K562 (cell line): ENCODE data around the gene LUC7L. TPM values are rescaled to one million over a fixed set of nuclear protein-coding genes. Genes with fewer than 3 reads are reported as not detected.

Experiments
- ATAC-seq: fragments of 200-7000 bp; cut with Tn5 transposase; 3 replicates; pipeline ENCODE4 v1.9.1; 2020; ENCODE audit warnings: moderate library complexity
- BruUV-seq: library from RNA; stranded (reverse); fragments of 400-500 nt; replicated peaks from 2 replicates; lab custom pipeline; 2021; lab: Mats Ljungman, UMichigan
- CTCF ChIA-PET: fragments of 300-600 bp; formaldehyde crosslinking; extraction: SDS; loops from one replicate; lab custom pipeline; 2021; ENCODE audit warnings: low intra/inter-chr PET ratio; lab: Yijun Ruan, JAX
- POLR2A ChIA-PET: fragments of 300-600, 350-650 bp; sonication (Branson Sonifier 250); formaldehyde crosslinking; extraction: SDS; loops from one replicate; lab custom pipeline; 2021; ENCODE audit warnings: antibody characterized with exemption, inconsistent platforms; lab: Yijun Ruan, JAX
- DNase-seq, 4 experiments: peaks; one replicate each; pipeline versions ENCODE4 v3.0.0 to v3.0.0-alpha.2; 2011 to 2018; ENCODE audit warnings: low spot score in 3 of 4, mixed read lengths in 3 of 4; ENCODE audit errors: extremely low read depth in 1 of 4
- FAIRE-seq: peaks from 2 replicates; lab custom pipeline; 2011; peaks lifted over from hg19 to GRCh38; lab: Jason Lieb, UNC
- H2AFZ ChIP-seq: 2 replicates; pipeline ENCODE4 v1.6.0; 2011; ENCODE audit warnings: low read depth, low read length, control low read depth, inconsistent platforms
- H3K27ac ChIP-seq: fragments of 200-600 bp; 3 replicates; pipeline ENCODE4 v1.8.0; 2011; ENCODE audit warnings: low read depth, mild to moderate bottlenecking, control low read depth, inconsistent platforms, low read length, moderate library complexity, mixed read lengths; ENCODE audit errors: extremely low read depth
- H3K27me3 ChIP-seq, 2 experiments: fragments of 300-600 bp in 1 of 2; 2 replicates in 1 of 2; 3 replicates in 1 of 2; pipeline versions ENCODE4 v1.6.0 to v1.8.0; 2011; ENCODE audit warnings: inconsistent platforms in 2 of 2, low read length in 2 of 2, mild to moderate bottlenecking in 1 of 2, mixed read lengths in 1 of 2, moderate library complexity in 1 of 2; ENCODE audit not compliant: control insufficient read depth in 2 of 2, insufficient read depth in 2 of 2
- H3K36me3 ChIP-seq: fragments of 300-600 bp; 3 replicates; pipeline ENCODE4 v1.8.0; 2011; ENCODE audit warnings: mild to moderate bottlenecking, low read length, inconsistent platforms; ENCODE audit not compliant: control insufficient read depth, insufficient read depth
- H3K4me1 ChIP-seq, 2 experiments: fragments of 200-600 bp in 1 of 2; replicated peaks in 1 of 2; 2 replicates in 1 of 2; 3 replicates in 1 of 2; pipeline versions ENCODE4 v1.5.1 to v1.8.0; 2011; ENCODE audit warnings: inconsistent platforms in 2 of 2, low read length in 2 of 2, mild to moderate bottlenecking in 1 of 2, mixed read lengths in 1 of 2, moderate library complexity in 1 of 2; ENCODE audit not compliant: control insufficient read depth in 2 of 2, insufficient read depth in 2 of 2
- H3K4me2 ChIP-seq: 2 replicates; pipeline ENCODE4 v1.6.1; 2011; ENCODE audit warnings: low read length, control low read depth, inconsistent platforms, mixed read lengths; ENCODE audit not compliant: insufficient read depth
- H3K4me3 ChIP-seq: fragments of 200-600 bp; sonication (generic), shearing (Covaris generic); 2 replicates; pipeline ENCODE4 v1.5.1; 2016; ENCODE audit warnings: control low read depth, inconsistent platforms
- H3K79me2 ChIP-seq: fragments of 200-600 bp; 3 replicates; pipeline ENCODE4 v1.8.0; 2011; ENCODE audit warnings: low read length, inconsistent platforms; ENCODE audit not compliant: control insufficient read depth, insufficient read depth
- H3K9ac ChIP-seq, 2 experiments: 2 replicates each; pipeline versions ENCODE4 v1.6.0 to v1.6.1; 2011; ENCODE audit warnings: low read depth in 2 of 2, low read length in 2 of 2, control low read depth in 1 of 2, inconsistent platforms in 1 of 2, mild to moderate bottlenecking in 1 of 2, mixed read lengths in 1 of 2; ENCODE audit not compliant: insufficient read depth in 1 of 2
- H3K9me1 ChIP-seq: one replicate; pipeline ENCODE4 v1.6.0; 2011; ENCODE audit warnings: inconsistent platforms, mild to moderate bottlenecking, low read length, moderate library complexity; ENCODE audit not compliant: control insufficient read depth, insufficient read depth
- H3K9me3 ChIP-seq: replicated peaks from 2 replicates; pipeline ENCODE4 v1.5.1; 2011; ENCODE audit warnings: low read depth, low read length, inconsistent platforms; ENCODE audit not compliant: control insufficient read depth, insufficient read depth
- H4K20me1 ChIP-seq: replicated peaks from 2 replicates; pipeline ENCODE4 v1.6.1; 2011; ENCODE audit warnings: low read length, inconsistent platforms, mixed read lengths; ENCODE audit not compliant: control insufficient read depth, insufficient read depth
- FOXJ3 ChIP-seq: sonication (generic); formaldehyde crosslinking; IDR thresholded peaks from 2 replicates; pipeline ENCODE4 v1.4.0; 2020; ENCODE audit warnings: mild to moderate bottlenecking, missing genetic modification reagents
- KLF1 ChIP-seq: fragments of 450-650 bp; IDR thresholded peaks from 2 replicates; pipeline ENCODE4 v1.6.1; 2016; ENCODE audit warnings: missing genetic modification characterization, missing compliant biosample characterization
- MAZ ChIP-seq, 2 experiments: fragments of 450-650 bp in 1 of 2; sonication (generic) in 1 of 2; formaldehyde crosslinking; IDR thresholded peaks in 1 of 2; conservative IDR thresholded peaks in 1 of 2; 2 replicates each; pipeline versions ENCODE4 v1.4.0 to v1.5.0; 2020; ENCODE audit warnings: mild to moderate bottlenecking in 1 of 2, missing genetic modification reagents in 1 of 2
- NFXL1 ChIP-seq: fragments of 450-650 bp; formaldehyde crosslinking; IDR thresholded peaks from 2 replicates; pipeline ENCODE4 v1.4.0; 2021; ENCODE audit warnings: mild to moderate bottlenecking
- NFYB ChIP-seq: IDR thresholded peaks from 2 replicates; pipeline ENCODE4 v1.6.1; 2011; ENCODE audit warnings: mild to moderate bottlenecking, moderate library complexity; ENCODE audit not compliant: insufficient read length; ENCODE audit errors: extremely low read depth
- NR0B1 ChIP-seq: fragments of 450-650 bp; IDR thresholded peaks from one replicate; pipeline ENCODE4 v1.6.1; 2018; ENCODE audit warnings: mild to moderate bottlenecking, moderate library complexity; ENCODE audit not compliant: partially characterized antibody
- NUFIP1 ChIP-seq: fragments of 450-650 bp; IDR thresholded peaks from 2 replicates; pipeline ENCODE4 v1.6.1; 2018; ENCODE audit not compliant: partially characterized antibody
- PHF20 ChIP-seq: fragments of 450-650 bp; IDR thresholded peaks from 2 replicates; pipeline ENCODE4 v1.6.1; 2018; ENCODE audit not compliant: partially characterized antibody
- TFE3 ChIP-seq: fragments of 450-650 bp; formaldehyde crosslinking; IDR thresholded peaks from 2 replicates; pipeline ENCODE4 v1.4.0; 2020; ENCODE audit warnings: mild to moderate bottlenecking, mixed read lengths
- TSC22D4 ChIP-seq: fragments of 450-650 bp; IDR thresholded peaks from 2 replicates; pipeline ENCODE4 v1.6.1; 2016; ENCODE audit warnings: missing genetic modification characterization, missing biosample characterization, control low read depth
- U2AF2 ChIP-seq: fragments of 200-400 bp; formaldehyde crosslinking; optimal IDR thresholded peaks from 2 replicates; pipeline ENCODE3; 2017; ENCODE audit warnings: low read depth, mild to moderate bottlenecking, low read length
- YY1 ChIP-seq, 3 experiments: IDR thresholded peaks; 2 replicates each; pipeline ENCODE4 v1.6.1; 2011; ENCODE audit warnings: low read length in 2 of 3, mild to moderate bottlenecking in 2 of 3, moderate library complexity in 2 of 3, borderline replicate concordance in 1 of 3, control low read depth in 1 of 3, low read depth in 1 of 3; ENCODE audit not compliant: insufficient read depth in 3 of 3, insufficient replicate concordance in 2 of 3, control insufficient read depth in 1 of 3, insufficient read length in 1 of 3; ENCODE audit errors: extremely low read depth in 1 of 3
- ZFP1 ChIP-seq: fragments of 450-650 bp; formaldehyde crosslinking; IDR thresholded peaks from 2 replicates; pipeline ENCODE4 v1.4.0; 2020; ENCODE audit warnings: mild to moderate bottlenecking, mixed read lengths
- ZFX ChIP-seq: sonication (generic); formaldehyde crosslinking; IDR thresholded peaks from 2 replicates; pipeline ENCODE4 v1.8.0; 2022; ENCODE audit warnings: mild to moderate bottlenecking, missing genetic modification reagents, moderate library complexity
- ZNF174 ChIP-seq: fragments of 250-450 bp; sonication (Bioruptor Pico); IDR thresholded peaks from 2 replicates; pipeline ENCODE4 v1.4.0; 2020; ENCODE audit warnings: mild to moderate bottlenecking
- ZNF197 ChIP-seq: fragments of 200-800 bp; sonication (Bioruptor generic); IDR thresholded peaks from 2 replicates; pipeline ENCODE4 v1.6.1; 2016; ENCODE audit warnings: low read depth, missing genetic modification characterization, missing compliant biosample characterization
- ZNF561 ChIP-seq: fragments of 450-650 bp; formaldehyde crosslinking; conservative IDR thresholded peaks from 2 replicates; pipeline ENCODE4 v1.4.0; 2020; ENCODE audit warnings: mild to moderate bottlenecking, moderate library complexity
- WGBS: fragments of 100-300 bp; shearing (Covaris generic); methylation state at CpG from one replicate; pipeline ENCODE4 v1.1.6; 2016; ENCODE audit warnings: low coverage, mixed read lengths; ENCODE audit not compliant: insufficient coverage; ENCODE audit errors: missing lambda C conversion rate; 5-methylcytosine and 5-hydroxymethylcytosine counted together
- in situ Hi-C: fragments of 300-500 bp; cut with MboI; formaldehyde crosslinking; loops from 4 replicates; pipeline ENCODE4 v1.15.0; 2018; ENCODE audit warnings: inconsistent platforms, mixed read lengths
- intact Hi-C: fragments of 100-400 bp; cut with micrococcal nuclease; formaldehyde crosslinking; loops from 2 replicates; pipeline ENCODE4 v1.14.2; 2022
- polyA plus RNA-seq, 8 experiments: library from polyadenylated mRNA; depleted of rRNA in 4 of 8; stranded (reverse) in 5 of 8; unstranded in 3 of 8; fragments of >200 nt; fragmentation: Nextera tagmentation in 2 of 8; fragmentation: Illumina TruSeq in 1 of 8; extraction: Ambion mirVana in 2 of 8; extraction: Trizol in 1 of 8; gene quantifications; 2 replicates each; pipeline versions ENCODE4 v1.2.1 to v1.2.3, GENCODE V29; 2011 to 2014; ENCODE audit warnings: inconsistent platforms in 1 of 8, missing spikeins in 1 of 8
- total RNA-seq, 7 experiments: library from RNA; depleted of rRNA in 6 of 7; stranded (reverse); fragments of >200 nt in 6 of 7; fragmentation: Illumina TruSeq in 2 of 7; extraction: Trizol in 2 of 7; gene quantifications; 2 replicates each; pipeline versions ENCODE4 v1.2.1 to v1.2.3, GENCODE V29; 2011 to 2021; ENCODE audit warnings: low replicate concordance in 1 of 7

Gene LUC7L
- total and polyA plus RNA-seq, 9 of the 15 experiments (the other 6 are each of a cell fraction or from before 2014, with no cell fraction given): 1.7 to 93.3 (median 59.5) TPM

GRCh38 chr16:252366-253337 is 23.4 kb upstream of the LUC7L start:
- peak overlapping the region; percentile 58 to 80 for H3K9ac ChIP-seq
- no TSS peak for BruUV-seq
- TF ChIP-seq NFYB: no peak
- peak; percentile 54; the same call in 1 of the 2 replicates for TF ChIP-seq ZNF197 (CRISPR knock-in tag)
- 0 out of 2 replicates have a peak, but pooled peaks have one; percentile 13 for TF ChIP-seq ZFX (CRISPR knock-in tag)
- TF ChIP-seq TSC22D4 (tag): no peak
- TF ChIP-seq ZNF561 (CRISPR knock-in tag): no peak
- no peak for TF ChIP-seq ZFP1
- no peak for TF ChIP-seq U2AF2
- TF ChIP-seq PHF20: no peak
- TF ChIP-seq TFE3 (CRISPR knock-in tag): no peak
- no peak for TF ChIP-seq NFXL1 (CRISPR knock-in tag)
- TF ChIP-seq NR0B1: no peak
- TF ChIP-seq NUFIP1: peak; percentile 62
- peak in 1 of 2 experiments; percentile 26; a peak in 1 of 4 replicates for TF ChIP-seq MAZ (CRISPR knock-in tag; conservative IDR thresholded peaks at IDR 0.05 in 1 of 2, IDR thresholded peaks at IDR 0.05 in 1 of 2)
- no peak for TF ChIP-seq KLF1
- no peak for TF ChIP-seq YY1 (IDR thresholded peaks at IDR 0.05; ENCODE audit: borderline replicate concordance in 1 of 3, control insufficient read depth in 1 of 3, extremely low read depth in 1 of 3, insufficient read depth in 3 of 3, insufficient read length in 1 of 3, insufficient replicate concordance in 2 of 3, low read depth in 1 of 3, low read length in 2 of 3)
- no peak for TF ChIP-seq ZNF174 (CRISPR knock-in tag)
- no peak for TF ChIP-seq FOXJ3 (CRISPR knock-in tag)

More at GRCh38 chr16:252366-253337, 23.4 kb upstream of the LUC7L start:
- 12% methylated on average over 30 of the region's 30 CpGs for WGBS
- intact Hi-C loops (no loop called here), in situ Hi-C loops (no loop called here)
- Histone ChIP-seq H3K4me3 (no peak overlapping the region), H3K27ac (peak overlapping the region; percentile 85), H4K20me1 (no peaks in the 10 kb centered on the region), H3K79me2 (peaks cover 5% of the 10 kb centered on the region; the same call in 1 of the 3 replicates), H3K9me1 (no peaks in the 10 kb centered on the region), H3K9me3 (no peaks in the 10 kb centered on the region), H3K27me3 (no peaks in the 10 kb centered on the region), H2AFZ (peak overlapping the region; percentile 69), H3K4me2 (peak overlapping the region; percentile 71), H3K4me1 (peaks cover 9 to 38% of the 10 kb centered on the region in 2 experiments), H3K36me3 (peaks cover 16% of the 10 kb centered on the region; the same call in 2 of the 3 replicates)
- DNase-seq (peak; percentile 61 to 86 (median 70)), ATAC-seq (peak; percentile 92), FAIRE-seq (peak; percentile 97)
- ChIA-PET POLR2A (interaction anchor here (0.6 to 3.5 kb wide), 3 partner anchors 9 to 18 kb away, joined by 3 to 14 read pairs (median 4); no protein-coding TSS in a partner anchor), CTCF (no interaction called here)
